Central memory CD8-positive, alpha-beta T cell (primary cell): ENCODE results near the gene PTPN12.

Experiments
- ATAC-seq: fragments of 150-1000 bp; cut with Tn5 transposase; replicated peaks from 2 replicates; pipeline ENCODE4 v1.10.0; 2022; ENCODE audit warnings: mild to moderate bottlenecking, moderate FRiP score, moderate number of reproducible peaks; ENCODE audit not compliant: poor library complexity, severe bottlenecking; ENCODE audit errors: extremely low read depth
- DNase-seq, 2 donors: peaks; one replicate each; pipeline ENCODE4 v3.0.0; 2021; ENCODE audit warnings: low spot score in 2 of 2
- H3K27ac Mint-ChIP-seq: one replicate; pipeline ENCODE4 v1.8.0; 2022; ENCODE audit warnings: low read depth, mild to moderate bottlenecking, moderate library complexity, mixed read lengths
- H3K27me3 Mint-ChIP-seq: one replicate; pipeline ENCODE4 v1.8.0; 2022; ENCODE audit warnings: mixed read lengths
- H3K36me3 Mint-ChIP-seq: one replicate; pipeline ENCODE4 v1.8.0; 2022; ENCODE audit warnings: mild to moderate bottlenecking, moderate library complexity, mixed read lengths; ENCODE audit not compliant: insufficient read depth
- H3K4me1 Mint-ChIP-seq: one replicate; pipeline ENCODE4 v1.8.0; 2022; ENCODE audit warnings: mixed read lengths
- H3K4me3 Mint-ChIP-seq: one replicate; pipeline ENCODE4 v1.8.0; 2022; ENCODE audit warnings: mild to moderate bottlenecking, moderate library complexity, mixed read lengths
- H3K9me3 Mint-ChIP-seq: one replicate; pipeline ENCODE4 v1.8.0; 2022; ENCODE audit warnings: mixed read lengths

Gene PTPN12

GRCh38 chr7:77542895-77543294, 5.8 kb downstream of the PTPN12 start:
- no peaks in the 10 kb centered on the region for H3K27me3 Mint-ChIP-seq
- no peak overlapping the region for H3K4me3 Mint-ChIP-seq
- no peaks in the 10 kb centered on the region for H3K9me3 Mint-ChIP-seq
- H3K36me3 Mint-ChIP-seq: no peaks in the 10 kb centered on the region
- ATAC-seq: no peak
- peaks cover 47% of the 10 kb centered on the region for H3K4me1 Mint-ChIP-seq
- peak overlapping the region; percentile 10 for H3K27ac Mint-ChIP-seq
- no peak for DNase-seq

GRCh38 chr7:77543910-77544309, 6.8 kb downstream of the PTPN12 start:
- DNase-seq: no peak
- H3K27me3 Mint-ChIP-seq: no peaks in the 10 kb centered on the region
- H3K4me3 Mint-ChIP-seq: no peak overlapping the region
- H3K4me1 Mint-ChIP-seq: peaks cover 51% of the 10 kb centered on the region
- no peaks in the 10 kb centered on the region for H3K9me3 Mint-ChIP-seq
- ATAC-seq: peak; percentile 28
- H3K36me3 Mint-ChIP-seq: no peaks in the 10 kb centered on the region
- no peak overlapping the region for H3K27ac Mint-ChIP-seq

- no peaks in the 10 kb centered on the region for H3K9me3 Mint-ChIP-seq
- H3K27ac Mint-ChIP-seq: no peak overlapping the region
- ATAC-seq (no peak), DNase-seq (no peak)
- H3K4me1 Mint-ChIP-seq: peaks cover 52% of the 10 kb centered on the region
- H3K4me3 Mint-ChIP-seq: no peak overlapping the region
- no peaks in the 10 kb centered on the region for H3K27me3 Mint-ChIP-seq
- H3K36me3 Mint-ChIP-seq: no peaks in the 10 kb centered on the region
Measured at GRCh38 chr7:77544518-77544917, 7.4 kb downstream of the PTPN12 start.

- H3K4me3 Mint-ChIP-seq: no peak overlapping the region
- no peaks in the 10 kb centered on the region for H3K27me3 Mint-ChIP-seq
- H3K36me3 Mint-ChIP-seq: no peaks in the 10 kb centered on the region
- peak overlapping the region; percentile 66 for H3K27ac Mint-ChIP-seq
- ATAC-seq: peak; percentile 49
- H3K9me3 Mint-ChIP-seq: no peaks in the 10 kb centered on the region
- H3K4me1 Mint-ChIP-seq: peaks cover 31% of the 10 kb centered on the region
- DNase-seq: no peak
Measured at GRCh38 chr7:77548206-77548605, 11.1 kb downstream of the PTPN12 start.

GRCh38 chr7:77549106-77549870, 12.2 kb downstream of the PTPN12 start:
- Mint-ChIP-seq H3K27ac (no peak overlapping the region), H3K27me3 (no peaks in the 10 kb centered on the region), H3K4me3 (no peak overlapping the region), H3K4me1 (peaks cover 23% of the 10 kb centered on the region), H3K36me3 (no peaks in the 10 kb centered on the region), H3K9me3 (no peaks in the 10 kb centered on the region)
- ATAC-seq (no peak), DNase-seq (no peak)

GRCh38 chr7:77550586-77550985, 13.5 kb downstream of the PTPN12 start:
- DNase-seq (no peak), ATAC-seq (no peak)
- Mint-ChIP-seq H3K9me3 (no peaks in the 10 kb centered on the region), H3K4me3 (no peak overlapping the region), H3K4me1 (peaks cover 32% of the 10 kb centered on the region), H3K27me3 (no peaks in the 10 kb centered on the region), H3K27ac (no peak overlapping the region), H3K36me3 (no peaks in the 10 kb centered on the region)

GRCh38 chr7:77553123-77553522, 16.0 kb downstream of the PTPN12 start:
- H3K36me3 Mint-ChIP-seq: no peaks in the 10 kb centered on the region
- H3K27me3 Mint-ChIP-seq: no peaks in the 10 kb centered on the region
- no peaks in the 10 kb centered on the region for H3K9me3 Mint-ChIP-seq
- H3K4me1 Mint-ChIP-seq: peaks cover 27% of the 10 kb centered on the region
- H3K27ac Mint-ChIP-seq: no peak overlapping the region
- H3K4me3 Mint-ChIP-seq: no peak overlapping the region
- no peak for ATAC-seq
- no peak for DNase-seq

- Mint-ChIP-seq H3K27me3 (no peaks in the 10 kb centered on the region), H3K4me1 (peaks cover 38% of the 10 kb centered on the region), H3K4me3 (no peak overlapping the region), H3K36me3 (no peaks in the 10 kb centered on the region), H3K27ac (no peak overlapping the region), H3K9me3 (no peaks in the 10 kb centered on the region)
- DNase-seq: no peak
- ATAC-seq: no peak
Measured at GRCh38 chr7:77558284-77558967, 21.3 kb downstream of the PTPN12 start.

GRCh38 chr7:77561352-77561751, 24.3 kb downstream of the PTPN12 start:
- H3K27me3 Mint-ChIP-seq: no peaks in the 10 kb centered on the region
- H3K9me3 Mint-ChIP-seq: no peaks in the 10 kb centered on the region
- ATAC-seq (no peak), DNase-seq (no peak)
- H3K4me1 Mint-ChIP-seq: peaks cover 47% of the 10 kb centered on the region
- H3K27ac Mint-ChIP-seq: peak overlapping the region; percentile 58
- no peak overlapping the region for H3K4me3 Mint-ChIP-seq
- no peaks in the 10 kb centered on the region for H3K36me3 Mint-ChIP-seq

- H3K27ac Mint-ChIP-seq: no peak overlapping the region
Measured at GRCh38 chr7:77563275-77563674, 26.2 kb downstream of the PTPN12 start.

GRCh38 chr7:77565917-77566316, 28.8 kb downstream of the PTPN12 start:
- Mint-ChIP-seq H3K36me3 (peaks cover 1% of the 10 kb centered on the region), H3K27me3 (no peaks in the 10 kb centered on the region), H3K4me1 (peaks cover 29% of the 10 kb centered on the region), H3K4me3 (no peak overlapping the region), H3K9me3 (no peaks in the 10 kb centered on the region), H3K27ac (peak overlapping the region; percentile 16)
- ATAC-seq: no peak
- no peak for DNase-seq

More at GRCh38 chr7:77563275-77563674, 26.2 kb downstream of the PTPN12 start:
- Mint-ChIP-seq H3K36me3 (peaks cover under 1% of the 10 kb centered on the region), H3K4me3 (no peak overlapping the region), H3K9me3 (no peaks in the 10 kb centered on the region), H3K27me3 (no peaks in the 10 kb centered on the region), H3K4me1 (peaks cover 39% of the 10 kb centered on the region)
- no peak for ATAC-seq
- DNase-seq: no peak

- no peak for ATAC-seq
- Mint-ChIP-seq H3K27me3 (no peaks in the 10 kb centered on the region), H3K4me1 (peaks cover 24% of the 10 kb centered on the region), H3K27ac (no peak overlapping the region), H3K9me3 (no peaks in the 10 kb centered on the region), H3K4me3 (no peak overlapping the region), H3K36me3 (peaks cover 1% of the 10 kb centered on the region)
- no peak for DNase-seq
Measured at GRCh38 chr7:77566421-77566820, 29.3 kb downstream of the PTPN12 start.
